ENCODE results near the gene GTPBP8.
A peak's percentile ranks its signal among the peaks of the same experiment; 100 is the strongest.
"Not testable (repeated sequence)": the region's sequence is repeated elsewhere in the genome, so short reads cannot be mapped to it uniquely, and the experiment has no call there.

GTPBP8 gene

DNA sequence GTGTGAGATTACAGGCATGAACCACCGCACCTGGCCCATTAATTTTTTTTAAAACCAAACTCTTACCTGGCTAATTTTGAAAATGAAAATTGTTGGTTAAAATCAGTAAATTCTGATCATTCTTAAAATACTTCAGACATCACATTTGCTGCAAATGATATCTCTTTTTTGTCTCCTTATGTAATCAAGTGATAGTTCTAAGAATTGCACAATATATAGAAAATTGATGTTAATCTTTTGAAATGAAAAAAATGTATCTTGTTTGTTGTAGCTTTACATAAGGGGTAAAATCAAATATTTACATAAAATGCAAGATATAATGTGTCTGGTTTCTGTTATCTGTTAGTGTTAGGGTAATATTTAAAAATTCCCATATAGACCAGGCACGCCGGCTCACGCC, 5.0 kb downstream of the GTPBP8 start:
- DNase-seq (ENCODE audit: low read depth in 4 of 4, low spot score in 1 of 4), result no peak

DNA sequence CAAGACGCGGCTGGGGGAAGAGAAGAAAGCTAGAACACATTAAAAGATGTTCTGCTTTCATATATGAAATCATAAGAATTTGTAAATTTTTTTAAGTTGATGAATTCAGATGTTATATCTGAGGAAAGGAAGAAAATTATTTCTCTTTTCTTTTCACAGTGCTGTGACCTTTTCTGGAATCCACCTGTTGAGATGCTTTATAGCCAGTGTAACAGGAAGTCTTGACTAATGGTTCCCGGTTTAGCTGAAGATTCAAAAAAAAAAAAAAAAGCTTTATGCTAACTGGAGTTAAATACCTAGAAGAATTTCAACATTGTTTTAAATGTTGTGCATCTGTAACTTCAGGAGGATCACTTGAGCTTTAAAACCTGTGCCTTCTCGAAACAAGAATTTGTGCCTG, 9.9 kb downstream of the GTPBP8 start:
- DNase-seq (ENCODE audit: low read depth in 4 of 4, low spot score in 1 of 4), result no peak

DNA sequence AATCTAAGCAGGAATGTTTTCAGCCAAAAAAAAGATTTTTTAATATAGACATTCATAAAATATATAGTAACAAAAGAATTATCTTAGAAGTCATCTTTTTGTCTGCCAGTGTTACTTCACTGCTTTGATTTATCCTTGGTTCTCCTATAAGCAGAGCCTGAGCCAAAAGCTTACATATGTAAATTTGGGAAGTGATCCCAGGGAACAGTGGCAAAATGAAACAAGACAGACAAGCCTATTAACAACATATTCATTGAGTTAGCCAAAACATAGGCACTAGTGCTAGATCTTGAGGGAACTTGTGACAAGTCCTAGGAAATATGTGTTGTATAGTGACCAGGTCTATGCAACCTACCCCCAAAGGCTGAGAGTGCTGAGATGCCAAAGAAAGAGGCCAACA, 11.3 kb downstream of the GTPBP8 start:
- no peak for DNase-seq (ENCODE audit: low read depth in 4 of 4, low spot score in 1 of 4)

DNA sequence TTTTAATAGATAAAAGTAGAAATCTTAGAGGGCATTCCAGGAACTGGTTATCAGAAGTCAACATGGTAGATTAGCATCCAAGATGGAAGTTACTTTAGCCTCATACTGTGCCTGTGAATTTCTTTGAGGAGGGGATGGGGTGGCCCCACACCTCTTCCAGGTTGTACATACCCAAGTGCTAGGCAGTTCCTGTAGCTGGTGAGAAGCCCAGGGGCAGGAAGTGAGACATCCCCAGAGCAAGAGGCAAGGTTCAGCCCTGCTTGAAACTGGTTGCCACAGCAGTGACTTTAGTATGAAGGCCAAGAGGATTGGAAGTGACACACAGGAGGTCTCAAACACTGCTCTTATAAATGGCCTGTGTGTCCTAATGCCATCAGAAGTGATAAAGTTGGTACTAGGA, 11.9 kb downstream of the GTPBP8 start:
- DNase-seq (ENCODE audit: low read depth in 4 of 4, low spot score in 1 of 4), result peak in 1 of 4 experiments; percentile 27

DNA sequence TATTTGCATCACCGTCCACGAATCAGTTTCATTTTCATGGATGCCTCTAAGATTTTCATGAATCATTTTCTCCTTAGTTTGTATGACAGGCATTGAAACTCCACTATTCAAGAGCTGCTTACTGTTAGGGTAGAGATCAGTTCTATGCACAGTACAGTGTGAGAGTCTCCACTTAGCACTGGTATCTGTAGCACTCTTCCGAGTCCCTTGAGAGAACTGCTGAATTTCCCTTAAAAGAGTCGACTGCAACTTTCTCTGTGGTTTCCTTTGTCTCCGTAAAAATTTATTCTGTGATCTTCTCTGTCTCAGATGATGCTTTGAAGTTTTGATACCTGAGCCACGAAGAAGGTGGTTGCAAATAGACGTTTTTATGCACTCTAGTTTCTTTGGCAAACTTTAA, 14.8 kb downstream of the GTPBP8 start:
- DNase-seq (ENCODE audit: low read depth in 4 of 4, low spot score in 1 of 4), result no peak

DNA sequence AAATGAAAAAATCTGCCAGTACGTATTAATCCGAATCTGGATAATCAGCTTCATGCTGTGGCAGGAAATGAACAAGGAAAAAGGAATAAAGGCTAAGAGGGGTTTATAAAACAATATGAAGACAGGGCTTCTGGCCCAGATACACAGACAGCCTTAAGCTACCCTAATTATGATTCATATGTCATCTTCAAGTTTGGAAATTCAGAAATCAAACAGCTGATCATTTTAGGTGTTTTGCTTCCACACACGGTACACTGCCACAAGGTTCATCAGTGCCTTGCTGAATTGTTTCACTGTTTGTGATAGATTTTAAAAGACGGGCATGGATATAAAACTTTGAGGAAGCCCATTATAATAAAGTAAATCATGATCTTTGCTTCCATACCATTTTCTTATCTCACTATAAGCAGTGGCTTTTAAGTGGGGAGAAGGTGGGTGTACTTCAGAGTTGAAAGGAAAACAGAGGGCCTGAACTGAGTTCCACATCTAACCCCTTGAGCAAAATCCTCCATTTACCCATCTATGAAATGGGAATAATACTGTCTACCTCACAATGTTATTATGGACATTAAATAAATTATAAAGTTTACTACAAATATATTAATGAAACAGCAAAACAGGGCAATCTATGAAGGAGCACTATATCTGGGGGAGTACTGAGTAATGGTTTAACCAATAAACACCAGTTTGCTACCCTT, 15.7 kb downstream of the GTPBP8 start:
- no peak for DNase-seq (ENCODE audit: low read depth in 4 of 4, low spot score in 1 of 4)

DNA sequence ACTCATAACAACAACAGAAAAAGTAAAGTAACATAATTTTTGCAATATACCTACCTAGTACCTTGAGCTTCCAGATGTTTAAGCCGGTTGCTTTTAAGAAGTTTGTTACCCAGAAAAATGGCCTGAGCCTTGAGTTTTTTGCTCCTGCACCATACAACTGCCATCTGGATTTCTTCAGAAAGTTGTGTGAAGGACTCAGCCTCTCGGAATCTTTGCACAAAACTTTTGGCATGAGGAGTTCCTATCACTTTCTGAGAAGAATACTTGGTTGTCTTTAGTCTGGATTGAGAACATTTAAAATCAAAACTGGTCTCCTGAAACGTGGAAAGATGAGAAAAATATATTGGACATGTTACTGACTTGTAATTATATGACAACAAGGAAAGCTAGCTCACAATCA, 17.3 kb downstream of the GTPBP8 start:
- DNase-seq (ENCODE audit: low read depth in 4 of 4, low spot score in 1 of 4), result no peak

DNA sequence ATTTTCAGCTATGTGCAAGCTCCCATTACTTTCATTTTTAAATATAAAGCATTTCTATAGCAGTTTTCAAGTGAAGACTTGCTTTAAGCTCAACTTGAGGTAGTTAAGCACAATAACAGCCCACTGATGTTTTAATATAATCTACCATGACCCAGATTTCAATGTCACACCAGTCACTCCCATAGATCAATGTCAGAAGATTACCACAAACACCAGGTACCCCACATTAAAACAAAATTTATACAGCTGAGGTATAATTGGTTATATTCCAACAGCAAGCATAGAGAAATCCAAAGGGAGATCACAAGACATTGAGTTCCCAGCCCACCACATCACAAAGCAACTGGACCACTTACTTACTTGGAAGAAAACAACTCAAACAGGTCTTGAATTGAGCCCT, 22.8 kb downstream of the GTPBP8 start:
- DNase-seq (ENCODE audit: low read depth in 4 of 4, low spot score in 1 of 4), result no peak

DNA sequence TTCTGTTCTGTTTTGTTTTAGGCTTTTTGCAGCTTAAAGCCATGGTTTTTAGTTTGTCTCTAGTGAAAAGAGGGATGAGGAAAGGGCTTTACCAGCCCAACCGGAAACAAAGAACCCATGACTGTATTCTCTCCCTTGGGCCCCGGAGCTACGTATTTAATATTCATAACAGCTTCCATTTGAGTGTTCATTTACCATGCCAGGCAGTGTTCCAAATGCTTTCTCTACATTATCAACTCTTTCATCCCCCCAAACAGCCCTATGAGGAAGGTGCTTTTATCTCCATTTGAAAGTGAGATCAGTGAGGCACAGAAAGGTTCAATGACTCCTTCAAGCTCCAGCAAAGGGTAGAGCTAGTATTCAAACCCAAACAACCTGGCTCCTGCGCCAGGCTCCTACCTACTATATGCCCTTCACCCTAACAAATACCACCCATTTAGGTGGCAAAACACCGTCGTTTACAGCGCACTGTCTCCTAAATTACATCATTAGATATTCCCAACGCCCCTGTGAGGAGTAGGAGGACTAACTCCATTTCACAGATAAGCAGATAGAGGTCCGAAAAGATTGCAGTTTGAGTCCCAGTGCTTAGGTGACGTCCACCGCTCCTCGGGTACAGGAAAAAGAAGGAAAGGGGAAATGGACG, 27.9 kb downstream of the GTPBP8 start:
- no peak for DNase-seq (ENCODE audit: low read depth in 4 of 4, low spot score in 1 of 4)

DNA sequence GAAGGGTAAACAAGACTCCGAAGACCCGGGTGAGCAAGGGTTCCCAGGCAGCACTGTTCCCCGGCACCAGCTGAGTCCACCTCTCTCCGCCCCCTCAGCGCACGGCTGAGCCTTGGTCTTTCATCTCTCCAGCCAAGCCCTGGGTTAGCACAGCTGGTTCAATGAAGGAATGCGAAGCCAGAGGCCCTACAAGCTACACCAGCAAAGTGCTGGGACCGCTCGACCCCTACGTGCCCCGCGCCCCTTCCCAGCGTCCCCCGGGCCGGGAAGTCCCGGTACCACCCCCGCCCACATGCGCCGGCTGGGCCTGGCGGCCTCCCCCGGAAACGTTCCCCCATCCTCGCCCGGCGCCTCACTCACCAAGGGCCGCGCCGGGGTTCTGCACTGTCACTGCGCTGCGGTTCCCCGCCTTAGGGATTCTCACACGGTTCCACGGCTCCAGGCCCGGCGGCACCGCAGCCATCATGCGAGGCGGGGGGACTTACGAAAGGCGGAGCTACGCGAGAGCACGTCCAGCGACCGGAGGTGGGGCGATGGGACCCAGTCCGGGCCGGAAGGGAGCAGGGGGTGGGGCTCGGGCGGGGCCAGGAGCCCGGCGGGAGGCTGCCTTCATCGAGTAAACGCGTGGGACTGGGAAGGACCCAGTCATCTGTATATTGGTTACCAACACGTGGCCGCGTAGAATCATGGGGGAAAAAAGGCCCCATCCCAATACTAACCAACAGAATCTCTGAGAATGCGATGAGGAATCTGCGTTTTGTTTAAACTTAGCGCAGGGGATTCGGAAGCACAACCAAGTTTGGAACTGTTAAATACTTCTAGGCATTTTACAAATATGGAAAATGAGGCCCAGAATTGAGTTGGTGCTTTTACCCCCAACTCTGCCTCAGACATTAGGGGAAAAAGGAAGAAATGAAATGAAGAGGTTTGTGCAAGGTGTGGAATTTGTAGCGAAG, 28.7 kb downstream of the GTPBP8 start:
- peak; percentile 71 to 89 (median 78) for DNase-seq (ENCODE audit: low read depth in 4 of 4, low spot score in 1 of 4)

DNA sequence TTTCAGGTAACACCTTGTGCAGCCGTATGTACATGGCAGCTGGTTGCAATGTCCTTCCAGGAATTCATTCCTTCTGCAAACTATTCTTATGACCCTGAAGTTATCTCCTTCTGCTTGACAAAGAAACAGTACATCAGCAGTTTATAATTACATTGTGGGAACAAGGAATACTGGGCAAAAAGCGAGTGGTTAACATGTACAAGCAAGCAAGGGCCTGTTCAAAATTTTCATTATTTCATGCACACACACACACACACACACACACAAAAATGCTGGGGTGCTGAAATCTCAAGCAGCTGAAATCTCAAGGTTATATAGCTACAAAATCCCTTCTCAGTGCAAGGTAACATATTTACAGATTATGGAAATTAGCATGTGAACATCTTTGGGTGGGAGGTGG, 30.7 kb downstream of the GTPBP8 start:
- DNase-seq (ENCODE audit: low read depth in 4 of 4, low spot score in 1 of 4), result no peak

DNA sequence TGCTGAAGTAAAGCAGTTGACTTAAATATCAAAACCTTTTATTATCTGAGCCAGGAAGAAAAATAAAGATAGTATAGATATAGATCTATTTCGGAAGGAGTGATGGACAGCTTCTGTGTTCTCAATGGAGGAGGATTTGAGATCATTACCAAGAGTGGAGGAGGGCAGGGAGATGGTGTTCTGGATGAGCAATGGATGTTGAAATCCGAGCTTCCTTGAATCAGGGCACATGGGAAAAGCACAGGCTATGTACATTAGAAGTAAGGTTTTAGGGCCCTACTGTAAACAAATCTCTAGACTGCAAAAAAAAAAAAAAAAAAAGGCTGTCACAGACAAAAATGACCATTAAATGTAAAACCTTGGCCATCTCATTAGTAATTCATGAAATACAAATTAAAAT, 43.2 kb downstream of the GTPBP8 start:
- no peak for DNase-seq (ENCODE audit: low read depth in 4 of 4, low spot score in 1 of 4)

DNA sequence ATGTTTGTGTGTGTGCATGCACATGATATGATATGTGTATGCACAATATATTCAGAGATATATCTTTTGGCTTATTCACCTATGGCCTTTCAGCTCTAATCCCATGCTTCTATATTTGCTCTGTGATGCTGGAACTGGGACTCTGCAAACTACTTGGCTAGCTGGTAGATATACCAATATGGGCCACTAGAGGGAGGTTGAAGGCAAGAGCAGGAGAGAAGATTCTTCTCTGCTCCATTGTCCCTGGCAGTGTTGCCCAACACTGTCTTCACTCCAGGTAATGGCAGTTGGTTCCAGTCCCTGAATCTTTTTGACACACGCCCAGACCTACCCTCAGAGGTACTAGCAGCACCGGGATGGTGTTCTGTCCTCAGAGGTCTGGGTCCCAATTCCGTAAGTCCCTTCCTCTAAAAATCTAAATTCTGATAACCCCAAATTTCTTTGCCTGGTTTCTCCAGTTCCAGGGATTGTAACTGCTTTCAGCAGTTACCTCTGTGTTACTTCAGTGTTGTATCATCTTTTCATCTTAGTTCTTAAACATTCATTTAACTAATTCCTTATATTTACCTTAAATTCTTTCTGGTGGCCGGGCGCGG, 44.7 kb downstream of the GTPBP8 start:
- peak in 1 of 4 experiments; percentile 7 for DNase-seq (ENCODE audit: low read depth in 4 of 4, low spot score in 1 of 4)

DNA sequence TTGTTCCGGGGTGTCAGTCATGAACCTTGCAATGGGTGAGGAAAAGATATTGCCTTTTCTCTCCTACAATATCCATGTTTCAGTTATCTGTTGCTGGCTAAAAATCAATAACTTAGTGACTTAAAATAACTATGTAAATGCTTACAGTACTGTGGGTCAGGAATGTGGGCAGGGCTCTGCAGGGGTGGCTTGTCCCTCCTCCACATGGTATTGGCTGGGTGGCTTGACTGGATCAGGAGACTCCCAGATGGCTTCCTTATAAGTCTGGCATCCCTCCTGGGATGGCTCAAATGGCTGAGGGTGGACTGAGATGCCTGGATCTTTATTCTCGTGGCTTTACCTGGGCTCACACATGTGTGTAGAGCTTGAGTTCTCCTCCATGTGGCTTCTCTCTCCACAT, 47.5 kb downstream of the GTPBP8 start:
- DNase-seq (ENCODE audit: low read depth in 4 of 4, low spot score in 1 of 4), result no peak

DNA sequence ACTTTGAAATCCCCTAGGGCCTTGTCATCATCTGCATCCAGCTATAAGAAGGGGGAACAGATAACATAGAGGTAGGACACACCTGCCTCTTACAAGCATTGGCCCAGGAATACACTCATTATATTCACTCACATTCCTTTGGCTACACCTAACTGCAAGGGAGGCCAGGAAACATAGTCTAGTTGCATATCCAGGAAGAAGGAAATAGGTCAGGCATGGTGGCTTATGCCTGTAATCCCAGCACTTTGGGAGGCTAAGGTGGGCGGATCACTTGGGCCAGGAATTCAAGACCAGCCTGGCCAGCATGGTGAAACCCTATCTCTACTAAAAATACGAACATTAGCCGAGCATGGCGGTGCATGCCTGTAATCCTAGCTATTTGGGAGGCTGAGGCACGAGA, 48.8 kb downstream of the GTPBP8 start:
- DNase-seq (ENCODE audit: low read depth in 4 of 4, low spot score in 1 of 4), result no peak

DNA sequence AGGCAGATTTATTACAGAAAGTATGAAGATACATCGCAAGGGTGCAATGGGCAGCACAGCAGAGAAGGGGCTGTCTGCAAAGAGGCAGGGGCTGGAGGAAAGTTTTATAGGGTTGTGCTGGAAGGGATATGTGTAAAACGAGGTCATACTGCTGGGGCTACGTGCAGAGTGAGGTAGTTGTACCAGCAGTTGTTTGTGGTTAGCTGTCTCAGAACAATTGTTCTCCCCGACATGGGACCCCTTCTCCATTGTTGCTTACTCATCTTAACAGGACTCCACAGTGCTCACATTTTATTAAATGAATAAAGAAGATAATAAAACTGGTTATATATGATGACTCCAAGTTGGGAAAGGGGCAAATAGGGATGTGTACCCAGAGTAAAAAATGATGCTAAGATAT, 49.4 kb downstream of the GTPBP8 start:
- DNase-seq (ENCODE audit: low read depth in 4 of 4, low spot score in 1 of 4), result no peak

DNA sequence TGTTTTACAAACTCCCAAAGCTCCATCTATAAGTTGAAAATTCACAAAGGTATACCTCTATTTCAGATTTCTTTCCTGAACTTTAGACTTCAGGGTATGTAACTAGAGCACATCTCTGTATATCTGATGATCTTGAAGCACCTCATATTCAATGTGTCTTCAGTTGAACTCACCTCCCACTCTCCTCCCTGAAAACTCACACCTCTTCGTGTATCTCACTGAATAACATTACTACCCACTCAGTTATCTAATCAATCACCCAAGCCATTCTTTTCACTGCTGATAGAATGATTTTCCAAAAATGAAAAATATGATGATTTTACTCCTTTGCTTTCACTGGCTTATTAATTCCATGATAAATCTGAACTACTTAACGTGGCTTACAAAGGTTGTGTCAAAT, 52.9 kb downstream of the GTPBP8 start:
- no peak for DNase-seq (ENCODE audit: low read depth in 4 of 4, low spot score in 1 of 4)

DNA sequence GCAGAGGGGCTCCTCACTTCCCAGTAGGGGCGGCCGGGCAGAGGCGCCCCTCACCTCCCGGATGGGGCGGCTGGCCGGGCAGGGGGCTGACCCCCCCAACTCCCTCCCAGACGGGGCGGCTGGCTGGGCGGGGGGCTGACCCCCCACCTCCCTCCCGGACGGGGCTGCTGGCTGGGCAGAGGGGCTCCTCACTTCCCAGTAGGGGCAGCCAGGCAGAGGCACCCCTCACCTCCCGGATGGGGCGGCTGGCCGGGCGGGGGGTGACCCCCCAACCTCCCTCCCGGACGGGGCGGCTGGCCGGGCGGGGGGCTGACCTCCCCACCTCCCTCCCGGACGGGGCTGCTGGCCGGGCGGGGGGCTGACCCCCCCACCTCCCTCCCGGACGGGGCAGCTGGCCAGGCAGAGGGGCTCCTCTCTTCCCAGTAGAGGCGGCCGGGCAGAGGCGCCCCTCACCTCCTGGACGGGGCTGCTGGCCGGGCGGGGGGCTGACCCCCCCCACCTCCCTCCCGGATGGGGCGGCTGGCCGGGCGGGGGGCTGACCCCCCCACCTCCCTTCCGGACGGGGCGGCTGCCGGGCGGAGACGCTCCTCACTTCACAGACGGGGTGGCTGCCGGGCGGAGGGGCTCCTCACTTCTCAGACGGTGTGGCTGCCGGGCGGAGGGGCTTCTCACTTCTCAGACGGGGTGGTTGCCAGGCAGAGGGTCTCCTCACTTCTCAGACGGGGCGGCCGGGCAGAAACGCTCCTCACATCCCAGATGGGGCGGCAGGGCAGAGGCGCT, 55.6 kb downstream of the GTPBP8 start:
- not testable (repeated sequence) for DNase-seq (ENCODE audit: low read depth in 4 of 4, low spot score in 1 of 4)

DNA sequence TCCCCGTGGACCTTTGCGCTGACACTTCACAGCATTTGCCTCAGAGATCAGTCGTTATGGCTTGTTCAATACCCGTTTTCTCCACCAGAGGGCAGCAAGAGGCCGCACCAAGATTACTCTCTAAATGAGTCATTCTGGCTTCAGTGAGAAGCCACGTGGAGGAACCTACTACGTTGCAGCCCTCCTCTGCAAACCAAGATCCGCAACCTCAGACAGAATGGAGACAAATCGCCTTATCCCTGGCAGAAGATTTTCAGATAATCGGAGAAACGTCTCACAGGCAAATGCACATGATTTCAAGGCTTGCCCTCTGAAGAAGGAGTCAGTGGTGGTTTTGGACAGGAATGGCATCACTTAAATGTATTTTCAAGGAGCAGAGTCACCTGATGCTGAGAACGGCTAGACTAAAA, 60.5 kb downstream of the GTPBP8 start:
- peak; percentile 67 to 89 (median 76) for DNase-seq (ENCODE audit: low read depth in 4 of 4, low spot score in 1 of 4)
